Testis (tissue), 3 donors: ENCODE measurements around the gene ZNF525. TPM values are rescaled to one million over a fixed set of nuclear protein-coding genes. Genes with fewer than 3 reads are reported as not detected.

Experiments
- DNase-seq: peaks from one replicate; pipeline ENCODE4 v3.0.0-alpha.2; 2019
- H3K27ac ChIP-seq, 2 donors: fragments of 200-600 bp; sonication (generic); one replicate each; pipeline ENCODE4 v1.5.1; 2019
- H3K27me3 ChIP-seq: fragments of 200-600 bp; sonication (generic); one replicate; pipeline ENCODE4 v1.5.1; 2019
- H3K36me3 ChIP-seq: fragments of 200-600 bp; sonication (generic); one replicate; pipeline ENCODE4 v1.5.1; 2017; ENCODE audit warnings: low read depth; ENCODE audit errors: missing control alignments
- H3K4me1 ChIP-seq: fragments of 200-600 bp; sonication (generic); one replicate; pipeline ENCODE4 v1.5.1; 2019
- H3K4me3 ChIP-seq, 2 donors: fragments of 200-600 bp; sonication (generic); one replicate each; pipeline ENCODE4 v1.5.1; 2017 to 2019
- H3K9me3 ChIP-seq: fragments of 200-600 bp; sonication (generic); one replicate; pipeline ENCODE4 v1.5.1; 2017
- POLR2A ChIP-seq: fragments of 450-650 bp; IDR thresholded peaks from one replicate; pipeline ENCODE4 v1.6.1; 2017; ENCODE audit warnings: antibody characterized with exemption, mild to moderate bottlenecking, moderate library complexity
- WGBS, 2 donors: methylation state at CpG; one replicate each; pipeline ENCODE4 v1.1.5; 2018; 5-methylcytosine and 5-hydroxymethylcytosine counted together
- intact Hi-C: fragments of 100-400 bp; cut with DNase I; formaldehyde crosslinking; loops from one replicate; pipeline ENCODE4 v1.15.1; 2023; ENCODE audit warnings: low total_unique reads
- polyA plus RNA-seq: library from polyadenylated mRNA; stranded (reverse); fragments of 350-450 nt; fragmentation: Illumina TruSeq; extraction: RNeasy Lipid Tissue Mini Kit (QIAGEN cat#74804); gene quantifications from one replicate; pipeline ENCODE4 v1.2.3, GENCODE V29; 2014; ENCODE audit warnings: low read depth, low replicate concordance; ENCODE audit not compliant: insufficient read depth
- total RNA-seq, 2 donors: library from RNA; depleted of rRNA; stranded (reverse); fragments of >200 nt; gene quantifications; one replicate each; pipeline ENCODE4 v1.2.3, GENCODE V29; 2016
- TF ChIP-seq, protein P1 (sequence below), 3 experiments: fragments of 450-650 bp in 2 of 3; fragments of 200-600 bp in 1 of 3; sonication (generic) in 1 of 3; IDR thresholded peaks; one replicate each; pipeline ENCODE4 v1.5.1; 2016 to 2019; ENCODE audit warnings: antibody characterized with exemption in 3 of 3, mild to moderate bottlenecking in 2 of 3, moderate library complexity in 1 of 3

The ZNF525 gene
- total and polyA plus RNA-seq, 3 donors from 2014 or later, result 14.0 to 27.3 (median 18.8) TPM

DNA sequence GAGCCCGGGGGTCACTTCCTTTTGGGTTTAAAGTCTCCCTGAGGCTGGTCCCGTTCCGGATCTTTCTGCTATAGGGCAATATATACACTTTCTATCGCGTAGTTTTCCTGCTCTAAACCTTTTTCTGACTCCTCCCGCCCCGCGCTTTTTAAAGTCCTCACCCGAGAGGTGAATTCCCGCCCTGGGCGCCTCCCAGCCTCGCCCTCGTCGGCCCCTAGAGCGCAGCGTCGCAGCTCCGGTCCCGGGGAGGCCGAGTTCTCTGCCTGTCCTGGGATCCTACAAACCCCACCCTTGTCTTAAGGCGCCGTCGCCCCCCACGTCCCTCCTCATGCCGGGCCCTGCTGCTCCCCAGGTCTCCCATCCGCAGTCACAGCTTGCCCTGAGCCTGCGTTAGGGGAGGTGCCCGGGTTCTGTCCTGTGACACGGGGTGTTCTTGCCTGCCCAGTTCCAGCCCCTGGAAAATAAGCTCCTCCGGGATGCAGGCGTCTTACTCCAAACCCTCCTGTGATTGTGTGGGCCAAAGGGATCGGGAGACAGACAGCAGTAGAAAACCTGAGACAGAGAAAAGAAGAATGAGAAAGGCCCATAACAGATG is 491 bp downstream of the ZNF525 start:
- intact Hi-C loops, result no loop called here
- Histone ChIP-seq H3K27ac (peak overlapping the region; percentile 14 to 63), H3K4me3 (peak overlapping the region; percentile 57 to 84), H3K4me1 (no peaks in the 10 kb centered on the region), H3K27me3 (no peaks in the 10 kb centered on the region), H3K36me3 (no peaks in the 10 kb centered on the region), H3K9me3 (no peaks in the 10 kb centered on the region)
- WGBS, 2 donors, result 0 to 1% methylated on average over 24 to 31 of the region's 32 CpGs
- DNase-seq, result no peak
- TF ChIP-seq, protein P1, sequence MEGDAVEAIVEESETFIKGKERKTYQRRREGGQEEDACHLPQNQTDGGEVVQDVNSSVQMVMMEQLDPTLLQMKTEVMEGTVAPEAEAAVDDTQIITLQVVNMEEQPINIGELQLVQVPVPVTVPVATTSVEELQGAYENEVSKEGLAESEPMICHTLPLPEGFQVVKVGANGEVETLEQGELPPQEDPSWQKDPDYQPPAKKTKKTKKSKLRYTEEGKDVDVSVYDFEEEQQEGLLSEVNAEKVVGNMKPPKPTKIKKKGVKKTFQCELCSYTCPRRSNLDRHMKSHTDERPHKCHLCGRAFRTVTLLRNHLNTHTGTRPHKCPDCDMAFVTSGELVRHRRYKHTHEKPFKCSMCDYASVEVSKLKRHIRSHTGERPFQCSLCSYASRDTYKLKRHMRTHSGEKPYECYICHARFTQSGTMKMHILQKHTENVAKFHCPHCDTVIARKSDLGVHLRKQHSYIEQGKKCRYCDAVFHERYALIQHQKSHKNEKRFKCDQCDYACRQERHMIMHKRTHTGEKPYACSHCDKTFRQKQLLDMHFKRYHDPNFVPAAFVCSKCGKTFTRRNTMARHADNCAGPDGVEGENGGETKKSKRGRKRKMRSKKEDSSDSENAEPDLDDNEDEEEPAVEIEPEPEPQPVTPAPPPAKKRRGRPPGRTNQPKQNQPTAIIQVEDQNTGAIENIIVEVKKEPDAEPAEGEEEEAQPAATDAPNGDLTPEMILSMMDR (IDR thresholded peaks at IDR 0.05), result no peak
- no peak for TF ChIP-seq POLR2A

DNA sequence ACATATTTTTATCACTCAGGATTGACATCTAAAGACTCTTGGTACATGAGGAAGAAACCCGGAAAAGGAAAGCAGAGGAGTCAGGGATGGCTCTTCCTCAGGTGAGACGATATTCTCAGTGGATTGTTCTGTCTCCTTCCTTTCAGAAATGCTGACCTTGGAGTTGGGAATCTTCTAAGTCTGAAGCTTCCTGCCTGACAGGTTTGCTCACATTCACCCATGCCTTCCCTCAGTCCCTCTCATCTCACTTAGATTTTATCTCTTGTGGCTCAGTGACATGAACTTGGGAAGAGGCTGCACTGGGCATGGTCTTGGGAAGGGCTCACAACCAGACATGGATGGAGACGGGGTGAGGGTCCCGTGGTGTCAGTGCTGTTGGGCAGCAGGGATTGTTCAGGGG is 6.7 kb downstream of the ZNF525 start:
- Histone ChIP-seq H3K27ac (no peak overlapping the region), H3K27me3 (no peaks in the 10 kb centered on the region), H3K4me1 (no peaks in the 10 kb centered on the region), H3K4me3 (no peak overlapping the region), H3K9me3 (no peaks in the 10 kb centered on the region), H3K36me3 (no peaks in the 10 kb centered on the region)
- no peak for DNase-seq
- WGBS, 2 donors, result 88 to 93% methylated on average over 4 of the region's 4 CpGs
- TF ChIP-seq, protein P1 (IDR thresholded peaks at IDR 0.05), result no peak
- no peak for TF ChIP-seq POLR2A
- intact Hi-C loops, result no loop called here

- Histone ChIP-seq H3K9me3 (no peaks in the 10 kb centered on the region), H3K4me3 (no peak overlapping the region), H3K27ac (no peak overlapping the region), H3K4me1 (no peaks in the 10 kb centered on the region), H3K27me3 (no peaks in the 10 kb centered on the region), H3K36me3 (no peaks in the 10 kb centered on the region)
- DNase-seq, result no peak
- intact Hi-C loops, result no loop called here
- TF ChIP-seq POLR2A, result no peak
- TF ChIP-seq, protein P1 (IDR thresholded peaks at IDR 0.05), result no peak
- 58 to 81% methylated on average over 3 of the region's 3 CpGs for WGBS, 2 donors
These were observed 8.8 kb downstream of the ZNF525 start for GRCh38 chr19:53374288-53374687.

- no peaks in the 10 kb centered on the region for H3K36me3 ChIP-seq
- no peak overlapping the region for H3K27ac ChIP-seq
- no peaks in the 10 kb centered on the region for H3K9me3 ChIP-seq
- no peaks in the 10 kb centered on the region for H3K27me3 ChIP-seq
- TF ChIP-seq POLR2A, result no peak
- TF ChIP-seq, protein P1 (IDR thresholded peaks at IDR 0.05), result no peak
- H3K4me3 ChIP-seq, result no peak overlapping the region
- DNase-seq, result no peak
- WGBS, 2 donors, result 94 to 100% methylated on average over 1 of the region's 1 CpG
- intact Hi-C loops, result no loop called here
- H3K4me1 ChIP-seq, result no peaks in the 10 kb centered on the region
These were observed 9.2 kb downstream of the ZNF525 start for GRCh38 chr19:53374743-53375142.

DNA sequence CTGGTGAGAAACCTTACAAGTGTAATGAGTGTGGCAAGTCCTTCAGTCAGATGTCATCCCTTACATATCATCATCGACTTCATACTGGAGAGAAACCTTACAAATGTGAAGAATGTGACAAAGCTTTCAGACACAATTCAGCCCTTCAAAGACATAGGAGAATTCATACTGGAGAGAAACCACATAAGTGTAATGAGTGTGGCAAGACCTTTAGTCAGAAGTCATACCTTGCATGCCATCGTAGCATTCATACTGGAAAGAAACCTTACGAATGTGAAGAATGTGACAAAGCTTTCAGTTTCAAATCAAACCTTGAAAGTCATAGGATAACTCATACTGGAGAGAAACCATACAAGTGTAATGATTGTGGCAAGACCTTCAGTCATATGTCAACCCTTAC is 15.9 kb downstream of the ZNF525 start:
- Histone ChIP-seq H3K36me3 (no peaks in the 10 kb centered on the region), H3K9me3 (no peaks in the 10 kb centered on the region), H3K4me1 (no peaks in the 10 kb centered on the region), H3K4me3 (no peak overlapping the region), H3K27ac (no peak overlapping the region), H3K27me3 (no peaks in the 10 kb centered on the region)
- no peak for DNase-seq
- intact Hi-C loops, result no loop called here
- TF ChIP-seq, protein P1 (IDR thresholded peaks at IDR 0.05), result no peak
- no peak for TF ChIP-seq POLR2A
- WGBS, 2 donors, result 98% methylated on average over 3 of the region's 3 CpGs
